Activated T-helper 17 cell treated with anti-CD3 and anti-CD28 coated beads, Interleukin-2, amount 50 U/mL, for 72 hours (primary cell): ENCODE measurements around the gene PNPLA2. TPM values are rescaled to one million over a fixed set of nuclear protein-coding genes. Genes with fewer than 3 reads are reported as not detected.

Experiments used
- ATAC-seq: fragments of 150-1000 bp; cut with Tn5 transposase; replicated peaks from 2 replicates; pipeline ENCODE4 v1.10.0; 2021; ENCODE audit warnings: mild to moderate bottlenecking, moderate library complexity
- H3K27ac Mint-ChIP-seq: one replicate; pipeline ENCODE4 v1.8.0; 2022; ENCODE audit warnings: mixed read lengths
- H3K27me3 Mint-ChIP-seq: one replicate; pipeline ENCODE4 v1.8.0; 2022; ENCODE audit warnings: mixed read lengths
- H3K36me3 Mint-ChIP-seq: one replicate; pipeline ENCODE4 v1.8.0; 2022; ENCODE audit warnings: low read depth, mild to moderate bottlenecking, mixed read lengths
- H3K4me1 Mint-ChIP-seq: one replicate; pipeline ENCODE4 v1.8.0; 2022; ENCODE audit warnings: mixed read lengths
- H3K4me3 Mint-ChIP-seq: one replicate; pipeline ENCODE4 v1.8.0; 2022; ENCODE audit warnings: mild to moderate bottlenecking, mixed read lengths
- H3K9me3 Mint-ChIP-seq: one replicate; pipeline ENCODE4 v1.8.0; 2022; ENCODE audit warnings: mixed read lengths
- total RNA-seq, 2 donors: library from RNA; stranded (reverse); gene quantifications; one replicate each; pipeline ENCODE4 v1.2.3, GENCODE V29; 2022

PNPLA2 gene
- total RNA-seq, 2 donors from 2014 or later: 36.8 to 39.3 TPM

DNA sequence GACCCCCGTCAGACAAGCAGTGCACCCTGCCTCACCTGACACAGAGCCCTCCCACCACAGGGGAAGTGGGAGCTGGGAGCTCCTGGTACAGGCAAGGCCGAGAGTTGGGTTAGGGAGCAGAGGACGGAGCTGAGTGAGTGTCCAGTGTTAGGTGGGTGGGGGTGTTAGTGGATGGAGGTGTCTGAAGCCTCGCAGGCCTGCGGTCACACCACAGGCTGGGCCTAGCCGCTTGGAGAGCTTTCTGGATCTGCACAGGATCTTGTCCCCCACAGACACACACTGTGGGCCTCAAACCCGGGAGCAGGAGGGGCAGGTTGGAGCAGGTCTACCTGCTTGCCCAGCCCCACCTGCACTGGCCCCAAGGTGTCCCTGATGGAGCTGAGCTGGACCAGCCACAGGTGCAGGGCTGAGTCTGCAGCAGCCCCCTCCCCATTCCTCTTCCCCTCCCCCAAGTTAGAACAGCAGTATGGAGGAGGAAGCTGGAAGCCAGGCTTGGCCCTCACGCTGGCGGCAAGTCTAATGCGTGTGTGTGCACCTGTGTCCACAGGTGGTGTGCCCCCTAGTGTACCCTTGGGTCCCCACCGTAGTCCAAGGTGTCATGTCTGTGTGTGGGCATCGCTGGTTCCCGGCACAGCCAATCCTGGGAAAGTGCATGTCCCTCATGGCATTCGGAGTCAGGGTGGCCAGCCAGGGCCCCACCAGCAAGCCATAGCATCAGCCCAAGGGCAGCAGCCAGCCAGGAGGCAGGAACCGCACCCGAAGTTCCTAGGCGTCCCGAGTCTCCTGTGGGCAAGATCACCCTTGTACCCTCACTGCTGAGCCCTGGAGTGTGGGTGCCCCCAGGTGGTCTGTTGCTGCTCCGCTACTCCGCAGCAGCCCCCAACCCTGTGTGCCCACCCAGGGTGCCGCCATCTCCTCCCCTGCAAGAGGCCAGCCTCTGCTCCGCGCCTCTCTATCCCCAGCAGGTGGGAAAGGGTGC lies 39.4 kb upstream of the PNPLA2 start:
- no peak overlapping the region for H3K27ac Mint-ChIP-seq
- peak overlapping the region; percentile 27 for H3K4me3 Mint-ChIP-seq
- no peaks in the 10 kb centered on the region for H3K27me3 Mint-ChIP-seq
- no peak for ATAC-seq
- H3K9me3 Mint-ChIP-seq: no peaks in the 10 kb centered on the region
- H3K36me3 Mint-ChIP-seq: peaks cover 20% of the 10 kb centered on the region
- no peaks in the 10 kb centered on the region for H3K4me1 Mint-ChIP-seq

- Mint-ChIP-seq H3K27ac (no peak overlapping the region), H3K9me3 (no peaks in the 10 kb centered on the region), H3K4me3 (no peak overlapping the region), H3K4me1 (no peaks in the 10 kb centered on the region), H3K27me3 (no peaks in the 10 kb centered on the region), H3K36me3 (peaks cover 16% of the 10 kb centered on the region)
- no peak for ATAC-seq
These were observed 38.7 kb upstream of the PNPLA2 start for GRCh38 chr11:779955-780532.

- Mint-ChIP-seq H3K4me3 (no peak overlapping the region), H3K4me1 (no peaks in the 10 kb centered on the region), H3K9me3 (no peaks in the 10 kb centered on the region), H3K27me3 (no peaks in the 10 kb centered on the region), H3K36me3 (peaks cover 6% of the 10 kb centered on the region), H3K27ac (no peak overlapping the region)
- ATAC-seq: no peak
These were observed 36.2 kb upstream of the PNPLA2 start for GRCh38 chr11:782264-783174.

GRCh38 chr11:783581-784015 lies 35.1 kb upstream of the PNPLA2 start:
- Mint-ChIP-seq H3K9me3 (no peaks in the 10 kb centered on the region), H3K4me1 (no peaks in the 10 kb centered on the region), H3K36me3 (peaks cover 6% of the 10 kb centered on the region), H3K4me3 (no peak overlapping the region), H3K27ac (no peak overlapping the region), H3K27me3 (no peaks in the 10 kb centered on the region)
- peak; percentile 75 for ATAC-seq

DNA sequence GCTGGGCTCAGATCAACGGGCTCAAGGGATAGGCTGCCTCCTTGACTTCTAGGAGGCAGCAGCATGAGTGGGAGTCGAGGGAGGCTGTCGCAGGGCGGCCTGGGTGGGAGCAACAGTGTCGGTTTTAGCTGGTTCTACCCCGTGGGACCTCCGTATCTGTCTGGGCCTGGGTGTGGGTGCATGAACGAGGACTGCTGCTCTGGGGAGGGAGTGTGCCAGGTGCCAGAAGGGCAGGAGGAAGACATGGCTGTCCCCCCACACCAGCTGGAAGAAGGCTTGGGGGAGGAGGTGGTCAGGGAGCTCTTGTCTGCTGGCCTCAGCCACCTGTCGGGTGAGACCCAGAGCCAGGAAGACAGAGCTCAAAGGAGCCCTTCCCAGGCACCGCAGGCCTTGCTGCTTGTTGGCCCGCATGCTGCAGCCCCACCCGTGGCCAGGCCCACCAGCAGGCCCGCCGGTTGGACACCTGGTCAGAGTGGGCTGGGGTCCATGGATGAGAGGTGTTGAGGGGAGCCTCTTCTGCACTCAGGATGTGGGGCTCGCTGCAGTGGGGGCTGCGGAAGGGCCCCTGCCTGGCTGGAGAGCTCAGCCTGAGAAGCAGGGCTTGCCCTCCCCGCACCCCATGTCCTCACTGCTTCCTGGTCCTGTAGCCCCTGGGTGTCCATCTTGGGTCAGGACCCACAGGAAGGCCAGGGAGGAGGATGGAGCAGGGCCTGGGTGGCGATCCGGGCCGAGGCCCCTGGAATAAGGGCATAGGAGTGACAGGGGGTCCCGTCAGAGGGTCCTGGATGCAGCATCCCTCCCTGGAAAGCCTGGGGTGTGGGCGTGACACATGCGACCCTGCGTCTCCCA lies 32.3 kb upstream of the PNPLA2 start:
- H3K9me3 Mint-ChIP-seq: no peaks in the 10 kb centered on the region
- H3K36me3 Mint-ChIP-seq: peaks cover 11% of the 10 kb centered on the region
- peak overlapping the region; percentile 64 for H3K27ac Mint-ChIP-seq

GRCh38 chr11:787084-787675 lies 31.5 kb upstream of the PNPLA2 start:
- H3K27me3 Mint-ChIP-seq: no peaks in the 10 kb centered on the region
- no peak for ATAC-seq

More for the DNA sequence above, 32.3 kb upstream of the PNPLA2 start:
- no peak overlapping the region for H3K4me3 Mint-ChIP-seq
- H3K4me1 Mint-ChIP-seq: no peaks in the 10 kb centered on the region
- H3K27me3 Mint-ChIP-seq: no peaks in the 10 kb centered on the region
- ATAC-seq: no peak

DNA sequence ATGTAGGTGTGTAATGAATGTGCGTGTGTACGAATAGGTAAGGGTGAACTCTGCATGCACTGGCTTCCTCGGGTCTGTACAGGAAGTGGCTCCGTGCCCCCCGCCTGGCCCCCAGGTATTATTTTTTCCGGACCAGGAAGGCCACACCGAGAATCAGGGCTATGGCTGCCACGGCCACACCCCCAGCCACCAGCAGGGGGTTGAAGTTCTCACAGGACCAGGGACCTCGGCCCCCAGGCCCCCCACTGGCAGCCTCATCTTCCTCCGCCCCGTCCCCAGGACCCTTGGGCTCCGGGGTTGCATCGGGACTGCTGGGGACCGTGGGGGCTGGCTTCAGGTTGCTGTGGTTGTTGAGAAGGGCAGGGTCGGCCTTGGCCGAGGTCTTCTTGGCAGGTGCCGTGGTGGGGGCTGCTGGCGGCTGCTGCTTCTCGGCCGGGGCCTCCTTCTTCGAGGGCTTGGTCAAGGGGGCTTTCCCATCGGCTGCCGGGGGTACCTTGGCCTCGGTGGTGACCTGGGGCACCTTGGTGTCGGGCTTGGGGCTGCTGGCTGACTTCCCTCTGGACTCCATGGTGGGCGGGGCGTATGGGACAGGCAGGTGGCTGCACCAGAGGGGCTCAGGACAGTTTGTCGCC lies 30.6 kb upstream of the PNPLA2 start:
- H3K4me1 Mint-ChIP-seq: no peaks in the 10 kb centered on the region
- no peak overlapping the region for H3K27ac Mint-ChIP-seq
- no peaks in the 10 kb centered on the region for H3K9me3 Mint-ChIP-seq
- H3K27me3 Mint-ChIP-seq: no peaks in the 10 kb centered on the region
- ATAC-seq: no peak
- peaks cover 12% of the 10 kb centered on the region for H3K36me3 Mint-ChIP-seq
- no peak overlapping the region for H3K4me3 Mint-ChIP-seq

More at GRCh38 chr11:787084-787675, 31.5 kb upstream of the PNPLA2 start:
- peaks cover 12% of the 10 kb centered on the region for H3K36me3 Mint-ChIP-seq
- no peak overlapping the region for H3K27ac Mint-ChIP-seq
- no peaks in the 10 kb centered on the region for H3K4me1 Mint-ChIP-seq
- H3K9me3 Mint-ChIP-seq: no peaks in the 10 kb centered on the region
- H3K4me3 Mint-ChIP-seq: no peak overlapping the region

- H3K36me3 Mint-ChIP-seq: peaks cover 17% of the 10 kb centered on the region
- ATAC-seq: peak; percentile 8
- H3K27me3 Mint-ChIP-seq: no peaks in the 10 kb centered on the region
- no peaks in the 10 kb centered on the region for H3K4me1 Mint-ChIP-seq
- no peak overlapping the region for H3K4me3 Mint-ChIP-seq
- no peak overlapping the region for H3K27ac Mint-ChIP-seq
- H3K9me3 Mint-ChIP-seq: no peaks in the 10 kb centered on the region
These were observed 29.5 kb upstream of the PNPLA2 start for GRCh38 chr11:788953-789940.

DNA sequence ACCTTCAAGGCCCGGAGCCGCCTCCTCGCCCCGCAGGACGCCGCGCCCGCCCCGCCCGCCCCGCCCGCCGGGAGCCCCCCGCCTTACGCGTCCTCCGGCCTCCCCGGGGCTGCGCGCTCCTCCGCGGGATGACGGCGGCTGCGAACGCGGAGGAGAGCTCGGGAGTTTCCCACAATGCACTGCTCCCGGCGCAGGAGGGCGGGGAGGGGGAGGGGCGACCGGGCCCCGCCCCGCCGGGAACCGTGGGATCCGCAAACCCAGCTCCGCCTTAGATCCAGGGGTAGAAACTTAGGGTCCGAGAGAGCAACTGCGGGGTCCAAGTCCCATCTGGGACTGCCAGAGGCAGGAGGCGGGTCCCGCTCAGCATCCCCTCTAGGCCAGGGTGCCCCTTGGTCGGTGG lies 28.8 kb upstream of the PNPLA2 start, which contains the start of gene CEND1:
CEND1 (minus strand) TSS at position 148 of the 400 bp plus-strand sequence. CDS start 1,514 bp downstream, outside the sequence.
- H3K36me3 Mint-ChIP-seq: peaks cover 18% of the 10 kb centered on the region
- H3K4me1 Mint-ChIP-seq: no peaks in the 10 kb centered on the region
- H3K27me3 Mint-ChIP-seq: no peaks in the 10 kb centered on the region
- no peak within 1 kb of the TSS for H3K27ac Mint-ChIP-seq
- peak; percentile 75 for ATAC-seq
- no peak within 1 kb of the TSS for H3K4me3 Mint-ChIP-seq
- H3K9me3 Mint-ChIP-seq: no peaks in the 10 kb centered on the region

DNA sequence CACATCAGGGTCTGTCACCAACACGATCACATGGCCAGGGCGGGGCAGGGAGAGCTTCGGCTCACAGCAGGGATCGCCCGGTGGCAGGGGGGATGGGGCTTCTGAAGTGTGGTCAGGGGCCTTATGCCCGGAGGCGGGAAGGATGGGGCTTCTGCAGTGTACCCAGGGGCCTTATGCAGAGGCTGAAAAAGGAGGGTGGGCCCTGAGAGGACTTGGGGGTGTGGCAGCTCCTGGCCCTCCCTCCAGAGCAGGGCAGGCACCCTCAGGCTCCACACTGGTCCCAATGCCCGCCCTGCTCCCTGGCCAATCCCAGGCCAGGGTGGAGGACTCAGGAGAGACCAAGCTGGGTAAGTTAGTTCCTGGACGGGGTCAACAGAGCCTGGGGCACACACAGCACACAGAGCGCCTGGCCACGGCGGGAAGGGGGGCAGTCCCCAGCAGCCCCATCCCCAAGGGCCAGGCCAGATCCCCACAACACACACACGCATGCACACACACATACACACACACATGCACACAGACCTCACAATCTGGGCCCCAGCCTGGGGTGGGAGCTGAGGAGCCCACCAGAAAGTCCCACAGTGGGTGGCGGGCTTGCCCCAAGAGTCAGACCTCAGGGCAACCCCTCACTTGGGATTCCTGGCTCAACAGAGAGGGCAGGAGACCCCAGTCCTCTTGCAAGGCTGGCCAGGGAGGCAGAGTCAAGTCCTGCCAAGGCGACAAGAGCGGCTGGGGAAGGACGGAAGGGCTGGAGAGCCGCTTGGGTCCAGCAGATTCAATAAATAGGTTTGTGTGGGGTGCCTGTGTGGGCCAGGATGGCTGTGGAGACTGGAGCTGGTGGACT lies 27.8 kb upstream of the PNPLA2 start:
- H3K27me3 Mint-ChIP-seq: no peaks in the 10 kb centered on the region
- no peak overlapping the region for H3K4me3 Mint-ChIP-seq
- H3K4me1 Mint-ChIP-seq: no peaks in the 10 kb centered on the region
- no peak overlapping the region for H3K27ac Mint-ChIP-seq
- no peak for ATAC-seq
- peaks cover 21% of the 10 kb centered on the region for H3K36me3 Mint-ChIP-seq
- no peaks in the 10 kb centered on the region for H3K9me3 Mint-ChIP-seq
